Measurements from ENCODE around the gene GSTP1. TPM values are rescaled to one million over a fixed set of nuclear protein-coding genes. Genes with fewer than 3 reads are reported as not detected.
"Not testable (repeated sequence)": the region's sequence is repeated elsewhere in the genome, so short reads cannot be mapped to it uniquely, and the experiment has no call there.

The GSTP1 gene
- polyA plus RNA-seq, 1 experiment: 883 TPM

GRCh38 chr11:67592880-67593564 lies 9.4 kb downstream of the GSTP1 start:
- peaks cover 5% of the 10 kb centered on the region; the same call in 1 of the 2 replicates for H3K27me3 ChIP-seq (ENCODE audit: control insufficient read depth, insufficient read depth, low read length)
- no peak for TF ChIP-seq CTCF (IDR thresholded peaks at IDR 0.05; ENCODE audit: insufficient read depth, low read depth, low read length)
- DNase-seq (ENCODE audit: low read depth): no peak
- no peak overlapping the region for H3K4me3 ChIP-seq (ENCODE audit: low read depth, low read length)
- POLR2A ChIA-PET: no interaction called here
- CTCF ChIA-PET: interaction anchor here (1.8 kb wide), 1 partner anchor 9 kb away, joined by 6 read pairs; the partner anchor contains the start of gene GSTP1
- peaks cover 1% of the 10 kb centered on the region; the same call in 1 of the 2 replicates for H3K36me3 ChIP-seq (ENCODE audit: control insufficient read depth, insufficient read depth, low read length)

DNA sequence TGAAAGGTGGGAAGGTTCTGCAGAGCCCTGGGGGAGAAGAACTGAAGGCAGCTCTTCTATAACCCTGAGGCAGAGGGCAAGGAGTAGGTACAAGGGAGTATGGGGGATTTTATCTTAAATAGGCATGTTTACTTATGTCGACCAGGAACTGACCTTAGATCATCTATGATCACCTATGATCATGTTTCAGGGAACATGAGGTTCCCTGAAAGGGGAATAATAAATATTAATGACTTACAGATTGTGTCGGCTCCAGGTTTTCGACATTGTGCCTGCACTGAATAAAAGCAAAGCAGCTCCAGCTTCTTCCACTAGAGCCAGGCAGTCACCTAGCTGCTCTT lies 9.9 kb downstream of the GSTP1 start:
- Histone ChIP-seq H3K4me3 (ENCODE audit: low read depth, low read length) (no peak overlapping the region), H3K27me3 (ENCODE audit: control insufficient read depth, insufficient read depth, low read length) (peaks cover 5% of the 10 kb centered on the region; the same call in 1 of the 2 replicates), H3K36me3 (ENCODE audit: control insufficient read depth, insufficient read depth, low read length) (no peaks in the 10 kb centered on the region; the same call in 1 of the 2 replicates)
- no peak for TF ChIP-seq CTCF (IDR thresholded peaks at IDR 0.05; ENCODE audit: insufficient read depth, low read depth, low read length)
- CTCF ChIA-PET: interaction anchor here (1.3 to 1.8 kb wide), 2 partner anchors 10 to 21 kb away, joined by 4 to 6 read pairs; partner anchors contain the start of gene GSTP1
- DNase-seq (ENCODE audit: low read depth): no peak
- POLR2A ChIA-PET: no interaction called here

DNA sequence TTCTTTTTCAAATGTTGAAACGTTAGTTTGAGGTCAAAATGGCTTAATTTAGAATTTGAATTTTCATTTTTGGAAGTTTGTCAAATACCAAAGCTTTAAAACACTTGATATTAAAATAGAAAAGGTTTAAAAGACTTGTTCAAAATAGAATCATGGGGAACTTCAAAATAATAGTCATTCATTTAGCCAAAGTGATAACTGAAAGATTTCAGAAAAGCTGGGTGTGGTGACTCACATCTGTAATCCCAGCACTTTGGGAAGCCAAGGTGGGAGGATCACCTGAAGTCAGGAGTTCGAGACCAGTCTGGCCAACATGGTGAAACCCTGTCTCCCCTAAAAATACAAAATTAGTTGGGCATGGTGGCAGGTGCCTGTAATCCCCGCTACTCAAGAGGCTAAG lies 10.9 kb downstream of the GSTP1 start:
- no peak for TF ChIP-seq CTCF (IDR thresholded peaks at IDR 0.05; ENCODE audit: insufficient read depth, low read depth, low read length)
- Histone ChIP-seq H3K36me3 (ENCODE audit: control insufficient read depth, insufficient read depth, low read length) (no peaks in the 10 kb centered on the region), H3K27me3 (ENCODE audit: control insufficient read depth, insufficient read depth, low read length) (peaks cover 5% of the 10 kb centered on the region; the same call in 1 of the 2 replicates), H3K4me3 (ENCODE audit: low read depth, low read length) (no peak overlapping the region)
- DNase-seq (ENCODE audit: low read depth): no peak
- CTCF ChIA-PET: interaction anchor here (1.3 kb wide), 1 partner anchor 20 kb away, joined by 4 read pairs; no protein-coding TSS in a partner anchor
- POLR2A ChIA-PET: no interaction called here

- POLR2A ChIA-PET: no interaction called here
- no peak overlapping the region for H3K4me3 ChIP-seq (ENCODE audit: low read depth, low read length)
- CTCF ChIA-PET: interaction anchor here (1.5 to 1.7 kb wide), 3 partner anchors 11 to 24 kb away, joined by 3 to 5 read pairs (median 4); partner anchors contain the start of gene GSTP1
- peaks cover 8% of the 10 kb centered on the region; the same call in 1 of the 2 replicates for H3K27me3 ChIP-seq (ENCODE audit: control insufficient read depth, insufficient read depth, low read length)
- no peaks in the 10 kb centered on the region for H3K36me3 ChIP-seq (ENCODE audit: control insufficient read depth, insufficient read depth, low read length)
- no peak for TF ChIP-seq CTCF (IDR thresholded peaks at IDR 0.05; ENCODE audit: insufficient read depth, low read depth, low read length)
- DNase-seq (ENCODE audit: low read depth): no peak
These were observed 13.2 kb downstream of the GSTP1 start for GRCh38 chr11:67596753-67597300.

GRCh38 chr11:67597458-67597857 lies 13.8 kb downstream of the GSTP1 start:
- CTCF ChIA-PET; DNase-seq (ENCODE audit: low read depth); H3K27me3 ChIP-seq (ENCODE audit: control insufficient read depth, insufficient read depth, low read length); H3K36me3 ChIP-seq (ENCODE audit: control insufficient read depth, insufficient read depth, low read length); H3K4me3 ChIP-seq (ENCODE audit: low read depth, low read length); POLR2A ChIA-PET: not testable (repeated sequence)

- POLR2A ChIA-PET; DNase-seq (ENCODE audit: low read depth); CTCF ChIA-PET; H3K27me3 ChIP-seq (ENCODE audit: control insufficient read depth, insufficient read depth, low read length); H3K36me3 ChIP-seq (ENCODE audit: control insufficient read depth, insufficient read depth, low read length); H3K4me3 ChIP-seq (ENCODE audit: low read depth, low read length): not testable (repeated sequence)
These were observed 14.4 kb downstream of the GSTP1 start for GRCh38 chr11:67597963-67598362.
